Measurements from ENCODE around the gene DLAT.
"Not testable (repeated sequence)": the region's sequence is repeated elsewhere in the genome, so short reads cannot be mapped to it uniquely, and the experiment has no call there.

DLAT gene

DNA sequence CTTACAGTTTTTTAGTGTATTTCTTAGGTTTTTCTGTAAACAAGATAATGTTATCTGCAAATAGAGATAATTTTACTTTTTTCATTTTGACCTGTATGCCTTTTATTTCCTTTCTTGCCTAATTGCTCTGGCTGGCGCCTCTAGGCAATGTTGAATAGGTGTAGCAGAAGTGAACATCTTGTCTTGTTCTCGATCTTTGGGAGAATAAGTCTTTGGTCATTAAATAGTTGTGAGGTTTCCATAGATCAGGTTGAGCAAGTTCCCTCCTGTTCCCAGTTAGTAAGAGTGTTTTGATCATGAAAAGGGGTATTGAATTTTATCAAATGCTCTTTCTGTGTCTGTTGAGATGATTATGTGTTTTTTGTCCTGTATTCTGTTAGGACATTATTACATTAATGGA lies 24.6 kb downstream of the DLAT start:
- no peak for DNase-seq (ENCODE audit: low read depth in 2 of 2)

DNA sequence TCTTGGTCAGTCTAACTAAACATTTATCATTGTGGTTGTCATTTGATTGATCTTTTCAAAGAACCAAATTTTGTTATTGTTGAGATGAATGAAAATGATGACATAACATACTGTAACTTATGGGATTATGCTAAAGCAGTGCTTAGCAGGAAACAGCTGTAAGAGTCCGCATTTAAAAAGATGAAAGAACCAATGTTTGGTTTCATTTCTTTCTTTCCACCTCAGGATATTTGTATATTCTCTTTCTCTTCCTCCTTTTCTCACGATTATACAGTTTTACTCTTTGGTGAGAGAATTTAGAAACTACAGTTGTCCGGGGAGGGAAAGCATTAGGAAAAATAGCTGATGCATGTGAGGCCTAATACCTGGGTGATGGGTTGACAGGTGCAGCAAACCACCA lies 25.5 kb downstream of the DLAT start:
- no peak for DNase-seq (ENCODE audit: low read depth in 2 of 2)

DNA sequence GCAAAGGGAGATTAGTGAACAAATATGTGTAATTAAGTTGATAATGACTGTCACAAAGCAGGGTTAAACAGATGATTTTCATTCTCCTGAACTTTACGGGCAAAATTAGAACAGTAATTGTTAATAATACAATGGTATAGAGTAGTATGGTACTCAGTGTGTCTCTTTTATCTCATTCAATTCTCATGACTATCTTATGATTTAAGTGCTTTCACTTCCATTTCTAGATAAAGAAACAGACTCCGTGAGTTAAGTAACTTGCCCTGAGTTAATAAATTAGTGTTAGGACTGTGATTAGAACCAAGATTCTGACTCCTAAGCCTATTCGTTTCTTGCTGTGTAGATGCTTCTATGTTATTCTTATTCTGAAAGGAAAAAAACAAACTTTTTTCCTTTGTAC lies 26.6 kb downstream of the DLAT start:
- DNase-seq (ENCODE audit: low read depth in 2 of 2) = no peak

DNA sequence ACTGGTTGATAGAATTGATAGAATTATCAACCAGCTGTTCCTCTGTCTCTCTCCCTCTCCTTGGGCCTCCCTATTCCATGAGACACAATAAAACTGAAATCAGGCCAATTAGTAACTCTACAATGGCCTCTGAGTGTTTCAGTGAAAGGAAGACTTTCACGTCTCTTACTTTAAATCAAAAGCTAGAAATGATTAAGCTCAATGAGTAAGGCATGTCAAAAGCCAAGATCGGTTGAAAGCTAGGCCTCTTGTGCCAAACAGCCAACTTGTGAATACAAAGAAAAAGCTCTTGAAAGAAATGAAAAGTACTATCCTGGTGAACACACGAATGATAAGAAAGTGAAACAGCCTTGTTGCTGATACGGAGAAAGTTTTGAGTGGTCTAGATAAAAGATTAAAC lies 32.0 kb downstream of the DLAT start:
- no peak for DNase-seq (ENCODE audit: low read depth in 2 of 2)

DNA sequence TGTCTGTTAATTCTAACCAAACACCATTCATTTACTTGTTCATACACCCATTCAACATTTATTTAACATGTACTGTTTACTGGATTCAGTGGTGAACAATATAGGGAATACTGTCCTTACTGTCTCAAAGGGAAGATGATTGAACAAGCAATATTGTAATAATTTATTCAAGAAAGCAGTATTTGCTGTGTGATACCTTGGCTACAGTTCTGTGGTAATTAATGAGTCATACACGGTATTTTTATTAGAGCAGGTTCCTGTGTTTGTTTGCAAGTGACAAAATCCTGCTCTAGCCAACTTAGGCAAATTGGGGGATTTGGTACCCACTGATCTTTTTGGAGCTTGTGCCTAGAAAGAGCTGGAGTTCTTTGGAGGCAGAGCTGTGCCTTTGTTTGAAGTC lies 32.9 kb downstream of the DLAT start:
- no peak for DNase-seq (ENCODE audit: low read depth in 2 of 2)

DNA sequence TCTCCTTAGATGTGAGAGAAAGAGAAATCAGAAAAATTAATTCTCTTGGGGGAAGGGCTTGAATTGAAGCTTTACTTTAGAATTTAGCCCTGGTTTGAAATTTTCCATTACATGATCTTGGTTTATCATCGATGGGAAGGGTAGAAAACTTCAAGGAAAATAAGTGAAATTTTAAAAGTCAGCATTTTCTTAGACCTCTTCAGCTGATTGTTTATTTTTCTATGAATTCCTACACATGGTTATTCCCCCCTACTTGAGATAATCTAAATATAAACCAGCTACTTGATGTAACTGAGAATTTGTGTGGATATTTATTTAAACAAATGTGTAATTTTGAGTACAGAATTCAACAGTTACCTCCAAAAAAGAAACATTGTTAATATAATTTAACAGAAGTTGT lies 37.7 kb downstream of the DLAT start:
- no peak for DNase-seq (ENCODE audit: low read depth in 2 of 2)

DNA sequence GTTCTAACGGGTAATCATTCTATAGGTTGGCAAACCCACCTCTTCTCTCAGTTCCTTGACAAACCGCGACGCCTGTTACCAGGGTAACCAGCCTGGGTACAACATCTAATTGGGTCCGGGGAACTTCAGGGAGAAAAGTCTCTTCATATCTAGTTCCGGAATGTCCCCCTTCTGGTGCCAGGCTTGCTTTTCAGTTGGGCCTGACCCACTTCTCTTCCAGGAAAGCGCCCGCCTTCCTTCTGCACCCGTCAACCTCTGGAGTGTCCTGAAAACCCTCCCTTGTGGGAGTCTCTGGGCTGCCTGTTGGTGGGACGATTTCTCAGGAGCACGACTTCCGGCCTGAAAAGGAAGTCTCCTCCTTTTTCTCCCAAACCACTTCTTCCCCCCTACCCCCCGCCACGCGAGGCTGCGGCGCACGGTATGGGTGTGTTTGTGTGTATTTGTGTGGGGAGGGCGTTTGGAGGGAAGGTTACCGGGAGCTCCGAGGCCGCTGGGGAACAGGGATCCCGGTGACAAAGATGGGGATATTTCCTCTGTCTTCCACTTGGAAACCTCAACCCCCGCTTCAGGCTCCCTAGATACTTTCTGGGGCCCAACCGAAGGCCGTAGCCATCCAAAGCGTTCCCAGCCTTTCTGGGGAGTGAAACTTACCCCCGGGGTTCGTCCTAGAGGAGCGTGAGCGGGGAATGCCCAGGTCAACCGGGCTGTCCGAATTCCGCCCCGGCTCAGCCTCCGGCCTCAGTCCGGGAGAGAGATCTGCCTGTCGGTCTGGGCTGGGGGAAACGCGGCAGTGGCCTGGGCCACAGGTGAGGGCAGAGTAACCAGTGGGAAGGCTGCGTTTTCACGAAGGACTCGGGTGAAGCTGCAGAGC lies 49.0 kb downstream of the DLAT start, which contains the start of the genes NKAPD1 and PIH1D2:
Gene NKAPD1 (plus strand): TSS at position 359 of the 871 bp plus-strand sequence. CDS start 1,276 bp downstream, outside the sequence.
Gene PIH1D2 (minus strand): TSS at position 77 of the 871 bp plus-strand sequence. CDS start 843 bp downstream, outside the sequence.
- DNase-seq (ENCODE audit: low read depth in 2 of 2) = peak; percentile 68 to 72

DNA sequence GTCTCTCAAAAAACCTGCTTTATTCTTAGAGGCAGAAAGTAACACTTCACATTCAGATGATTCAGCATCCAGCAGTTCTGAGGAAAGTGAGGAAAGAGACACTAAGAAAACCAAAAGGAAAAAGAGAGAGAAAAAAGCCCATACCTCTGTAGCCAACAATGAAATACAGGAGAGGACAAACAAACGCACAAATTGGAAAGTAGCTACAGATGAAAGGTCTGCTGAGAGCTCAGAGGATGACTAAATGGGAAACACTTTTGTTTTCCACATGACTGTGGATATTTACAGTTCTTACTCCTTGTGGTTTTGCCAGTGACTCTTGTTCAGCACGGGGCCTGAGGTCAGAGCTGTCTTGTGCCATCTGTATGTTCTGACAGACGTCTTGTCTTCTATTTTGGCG lies 57.5 kb downstream of the DLAT start:
- DNase-seq (ENCODE audit: low read depth in 2 of 2) = no peak

DNA sequence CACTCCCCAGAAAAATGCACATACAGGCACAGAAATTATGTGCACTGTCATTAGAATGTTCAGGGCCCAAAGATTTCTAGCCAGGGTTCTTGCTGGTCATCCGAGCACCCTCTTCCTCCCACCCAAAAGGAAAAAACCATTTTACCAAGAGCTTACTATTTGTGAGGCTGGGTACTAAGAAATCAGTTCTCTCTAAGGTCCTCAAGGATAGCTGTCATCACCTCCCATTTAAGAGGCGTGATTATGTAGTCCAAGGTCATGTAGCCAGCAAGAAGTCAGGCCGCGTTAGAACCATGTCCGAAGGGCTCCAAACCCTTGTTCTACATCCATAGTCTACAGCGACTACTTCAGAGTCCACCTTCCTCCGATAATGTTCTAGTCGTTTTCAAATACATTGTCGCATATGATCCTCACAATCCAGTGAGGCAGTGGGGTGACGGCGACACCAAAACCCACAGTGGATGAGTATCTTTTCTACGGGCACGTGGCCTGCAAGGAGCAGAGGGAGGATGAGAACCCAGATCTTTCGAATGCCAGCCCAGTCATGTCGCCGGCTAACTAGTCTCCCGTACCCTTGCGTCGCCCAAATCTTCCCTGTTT lies 60.7 kb downstream of the DLAT start:
- no peak for DNase-seq (ENCODE audit: low read depth in 2 of 2)

DNA sequence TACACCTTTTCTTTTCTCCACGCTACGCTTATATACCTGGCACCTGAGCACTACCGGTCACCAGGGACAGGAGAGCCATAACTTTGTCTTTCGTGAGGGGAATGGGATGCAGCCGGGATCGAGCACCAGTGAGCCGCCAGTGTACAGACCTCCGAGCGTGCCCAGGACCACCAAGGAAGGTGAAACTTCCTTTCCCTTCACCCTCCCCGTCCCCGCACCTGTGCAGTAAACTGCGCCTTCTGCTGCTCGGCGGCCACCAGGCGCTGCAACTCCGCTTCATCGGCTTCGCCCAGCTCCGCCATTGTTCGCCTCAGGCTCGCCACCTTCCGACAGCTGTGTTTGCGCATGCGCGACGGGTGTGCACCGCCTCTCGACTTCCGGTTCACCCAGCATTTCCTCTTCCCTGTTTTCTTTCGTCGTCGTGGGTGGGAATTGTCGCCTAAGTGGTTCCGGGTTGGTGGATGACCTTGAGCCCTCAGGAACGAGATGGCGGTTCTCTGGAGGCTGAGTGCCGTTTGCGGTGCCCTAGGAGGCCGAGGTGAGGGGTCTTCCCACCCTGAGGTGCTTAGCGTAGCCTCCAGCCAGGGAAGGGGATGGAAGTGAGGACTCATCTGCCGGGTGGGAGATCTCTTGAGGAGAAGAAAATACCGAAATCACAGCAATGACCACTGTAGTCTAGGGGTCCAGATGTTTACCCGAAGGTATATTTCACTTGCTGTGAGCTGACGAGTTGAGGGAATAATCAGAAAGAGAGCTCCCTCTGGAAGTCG lies 61.4 kb downstream of the DLAT start, which contains the start of the genes SDHD and TIMM8B:
Gene SDHD (plus strand): TSS at position 452 of the 770 bp plus-strand sequence. CDS start 35 bp downstream, at position 487.
Gene TIMM8B (minus strand): TSS at position 335 of the 770 bp plus-strand sequence. CDS start 33 bp downstream, at position 302.
- DNase-seq (ENCODE audit: low read depth in 2 of 2) = peak; percentile 91 to 92

DNA sequence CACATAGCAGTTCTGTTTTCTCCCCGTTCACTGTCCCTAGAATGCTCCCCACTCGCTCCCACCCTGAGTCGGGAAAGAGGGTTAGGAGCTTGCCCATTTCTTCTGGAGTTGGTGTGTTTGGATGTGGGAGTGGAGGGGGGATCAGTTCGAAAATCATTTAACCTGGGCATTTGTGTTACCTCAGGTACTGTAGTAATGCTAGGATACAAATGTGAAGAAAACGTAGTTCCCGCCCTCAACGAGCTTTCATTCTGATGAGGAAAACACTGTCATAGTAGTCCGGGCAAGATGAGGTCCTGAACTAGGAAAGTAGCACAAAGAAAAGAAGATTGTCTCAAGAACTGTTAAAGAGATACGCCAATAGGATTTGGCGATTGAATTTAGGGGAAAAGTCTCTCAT lies 62.0 kb downstream of the DLAT start:
- DNase-seq (ENCODE audit: low read depth in 2 of 2) = no peak

DNA sequence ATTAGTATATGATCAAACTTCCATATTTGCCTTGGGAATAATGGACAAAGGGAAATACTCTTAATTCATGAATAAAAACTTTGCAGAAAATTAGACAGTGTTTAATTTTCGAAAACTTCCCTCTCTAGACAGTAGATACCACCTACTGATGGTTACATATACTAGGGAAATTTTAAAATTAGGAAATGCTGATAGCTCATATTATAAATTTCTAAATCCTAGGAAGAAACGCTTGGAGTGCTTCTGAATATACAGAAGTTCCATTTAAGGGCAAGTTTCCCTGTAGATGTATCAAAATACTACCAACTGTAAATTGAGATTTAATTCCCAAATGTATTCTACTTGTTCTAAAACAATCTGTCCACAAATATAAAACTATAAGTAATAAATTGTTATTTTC lies 70.1 kb downstream of the DLAT start:
- DNase-seq (ENCODE audit: low read depth in 2 of 2) = not testable (repeated sequence)

DNA sequence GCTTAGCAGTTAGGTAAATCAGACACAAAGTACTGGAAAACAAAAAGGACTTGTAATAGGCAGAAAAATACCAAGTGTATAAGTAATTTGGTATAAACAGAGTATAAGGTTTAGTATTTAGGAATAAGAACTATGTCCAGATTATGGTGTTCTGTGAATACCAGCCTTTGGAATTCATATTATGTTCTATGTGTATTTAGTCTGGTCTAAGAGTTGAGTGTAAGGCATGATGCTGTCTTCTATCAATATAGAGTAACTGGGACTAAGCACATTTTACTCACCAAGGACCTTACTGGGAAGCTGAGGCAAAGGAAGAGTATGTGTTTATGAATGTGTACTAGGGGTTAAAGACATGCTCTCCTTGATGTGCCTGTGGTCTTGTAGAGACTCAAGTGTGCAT lies 71.0 kb downstream of the DLAT start:
- no peak for DNase-seq (ENCODE audit: low read depth in 2 of 2)

DNA sequence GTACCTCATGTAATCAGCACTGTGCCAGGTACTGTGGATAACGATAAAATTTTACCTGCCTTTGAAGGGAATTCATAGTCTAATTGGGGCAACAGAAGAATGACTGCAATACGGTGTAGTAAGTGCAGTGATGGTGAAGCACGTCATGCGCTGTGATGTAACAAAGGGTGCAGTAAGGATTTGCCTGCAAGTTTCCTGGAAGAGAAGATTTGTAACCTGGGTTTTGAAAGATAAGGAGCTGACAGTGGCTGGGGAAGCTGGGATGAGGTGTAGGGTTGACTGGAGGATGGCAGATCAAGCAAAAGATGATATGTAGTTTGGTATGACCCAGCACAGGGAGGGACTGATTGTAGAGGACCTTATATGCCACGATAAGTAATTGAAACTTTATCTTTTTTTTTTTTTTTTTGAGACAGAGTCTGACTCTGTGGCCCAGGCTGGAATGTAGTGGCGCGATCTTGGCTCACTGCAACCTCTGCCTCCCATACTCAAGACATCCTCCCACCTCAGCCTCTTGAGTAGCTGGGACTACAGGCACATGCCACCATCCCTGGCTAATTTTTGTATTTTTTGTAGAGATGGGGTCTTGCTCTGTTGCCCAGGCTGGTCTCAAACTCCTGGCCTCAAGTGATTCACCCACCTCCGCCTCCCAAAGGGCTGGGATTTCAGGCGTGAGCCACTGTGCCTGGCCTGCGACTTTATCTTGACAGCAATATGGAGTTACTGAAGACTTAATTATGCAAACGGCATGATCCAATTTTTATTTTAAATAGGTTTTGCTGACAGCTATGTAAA lies 72.7 kb downstream of the DLAT start:
- DNase-seq (ENCODE audit: low read depth in 2 of 2) = no peak

DNA sequence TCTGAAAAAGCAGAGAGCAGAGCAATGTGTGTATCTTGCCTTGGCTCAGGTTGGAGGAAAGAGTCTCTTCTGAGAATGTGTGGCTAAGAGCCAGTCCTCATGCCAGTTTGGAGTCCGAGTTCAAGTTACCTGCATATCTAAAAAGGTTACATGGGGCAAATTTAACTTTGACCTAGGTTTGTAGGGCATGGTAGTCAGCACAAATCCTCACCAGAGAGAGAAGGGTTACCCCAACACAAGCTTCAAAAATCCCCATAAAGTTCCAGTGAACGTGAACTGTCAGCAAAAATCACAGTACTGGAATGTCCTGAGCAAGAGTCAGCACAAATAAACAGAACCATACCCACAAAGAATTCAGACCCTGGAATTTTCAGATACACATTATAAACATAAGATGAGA lies 75.3 kb downstream of the DLAT start:
- no peak for DNase-seq (ENCODE audit: low read depth in 2 of 2)

DNA sequence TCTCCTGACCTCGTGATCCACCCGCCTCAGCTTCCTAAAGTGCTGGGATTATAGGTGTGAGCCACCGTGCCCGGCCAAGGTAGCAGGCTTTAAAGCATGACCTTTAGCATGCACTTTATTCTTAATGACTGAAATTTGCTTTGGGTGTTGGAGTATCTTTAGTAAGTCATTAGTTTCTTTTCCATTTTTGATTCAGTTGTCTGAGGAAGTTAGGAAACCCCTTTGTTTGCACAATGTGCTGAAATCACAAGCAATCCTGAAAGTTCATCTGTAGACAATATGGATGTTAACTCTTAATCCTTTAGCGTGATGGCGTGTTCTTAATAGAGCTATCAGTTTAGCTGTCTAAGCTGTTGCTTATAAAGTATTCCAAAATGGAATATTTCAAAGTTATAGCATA lies 78.2 kb downstream of the DLAT start:
- DNase-seq (ENCODE audit: low read depth in 2 of 2) = no peak

DNA sequence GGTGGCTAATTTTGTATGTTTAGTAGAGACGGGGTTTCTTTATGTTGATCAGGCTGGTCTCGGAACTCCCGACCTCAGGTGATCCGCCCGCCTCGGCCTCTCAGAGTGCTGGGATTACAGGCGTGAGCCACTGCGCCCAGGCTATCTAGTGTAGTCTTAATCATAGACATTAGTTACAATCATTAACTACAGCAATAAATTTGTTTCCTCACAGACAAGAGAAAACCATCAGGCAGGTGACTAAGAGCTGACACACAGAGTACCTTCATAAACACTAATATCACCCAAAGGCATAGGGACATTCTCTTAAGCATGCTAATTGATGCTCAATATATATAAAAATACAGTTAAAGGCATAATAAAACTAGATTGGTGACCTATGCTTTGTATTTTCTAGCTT lies 80.9 kb downstream of the DLAT start:
- DNase-seq (ENCODE audit: low read depth in 2 of 2) = no peak
